ENCODE measurements around the gene ECI1.

Gene ECI1

DNA sequence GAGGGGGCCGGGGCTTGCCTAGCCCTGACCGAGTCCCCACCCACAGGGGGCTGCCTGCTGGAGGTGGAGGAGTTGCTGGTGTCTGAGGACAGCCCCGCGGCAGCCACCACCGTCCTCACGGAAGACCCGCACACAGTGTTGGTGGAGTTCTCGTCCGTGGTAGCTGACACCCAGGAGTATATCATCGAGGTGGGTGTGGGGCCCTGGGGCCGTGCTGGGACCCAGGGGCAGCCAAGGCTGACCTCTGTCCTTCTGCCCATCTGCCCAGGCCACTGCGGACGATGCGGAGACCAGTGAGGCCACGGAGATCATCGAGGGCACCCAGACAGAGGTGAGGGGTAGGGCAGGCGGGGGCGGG is 16.6 kb downstream of the ECI1 start:
- Histone ChIP-seq H3K9me3 (ENCODE audit: low read depth, low read length) (no peaks in the 10 kb centered on the region), H3K9ac (ENCODE audit: insufficient read length) (no peak overlapping the region), H3K4me3 (no peak overlapping the region), H3K27ac (no peak overlapping the region), H3K36me3 (ENCODE audit: insufficient read depth, low read length) (peaks cover 3% of the 10 kb centered on the region; the same call in 1 of the 2 replicates)
- DNase-seq (ENCODE audit: low read depth, low spot score) = no peak
- TF ChIP-seq EZH2 (IDR thresholded peaks at IDR 0.05) (no peak), POLR2AphosphoS5 (IDR thresholded peaks at IDR 0.05; ENCODE audit: borderline replicate concordance, low read depth, low read length) (no peak), FOXP2 (optimal IDR thresholded peaks at IDR 0.05; ENCODE audit: control extremely low read depth, extremely low read length, insufficient read depth) (no peak)

DNA sequence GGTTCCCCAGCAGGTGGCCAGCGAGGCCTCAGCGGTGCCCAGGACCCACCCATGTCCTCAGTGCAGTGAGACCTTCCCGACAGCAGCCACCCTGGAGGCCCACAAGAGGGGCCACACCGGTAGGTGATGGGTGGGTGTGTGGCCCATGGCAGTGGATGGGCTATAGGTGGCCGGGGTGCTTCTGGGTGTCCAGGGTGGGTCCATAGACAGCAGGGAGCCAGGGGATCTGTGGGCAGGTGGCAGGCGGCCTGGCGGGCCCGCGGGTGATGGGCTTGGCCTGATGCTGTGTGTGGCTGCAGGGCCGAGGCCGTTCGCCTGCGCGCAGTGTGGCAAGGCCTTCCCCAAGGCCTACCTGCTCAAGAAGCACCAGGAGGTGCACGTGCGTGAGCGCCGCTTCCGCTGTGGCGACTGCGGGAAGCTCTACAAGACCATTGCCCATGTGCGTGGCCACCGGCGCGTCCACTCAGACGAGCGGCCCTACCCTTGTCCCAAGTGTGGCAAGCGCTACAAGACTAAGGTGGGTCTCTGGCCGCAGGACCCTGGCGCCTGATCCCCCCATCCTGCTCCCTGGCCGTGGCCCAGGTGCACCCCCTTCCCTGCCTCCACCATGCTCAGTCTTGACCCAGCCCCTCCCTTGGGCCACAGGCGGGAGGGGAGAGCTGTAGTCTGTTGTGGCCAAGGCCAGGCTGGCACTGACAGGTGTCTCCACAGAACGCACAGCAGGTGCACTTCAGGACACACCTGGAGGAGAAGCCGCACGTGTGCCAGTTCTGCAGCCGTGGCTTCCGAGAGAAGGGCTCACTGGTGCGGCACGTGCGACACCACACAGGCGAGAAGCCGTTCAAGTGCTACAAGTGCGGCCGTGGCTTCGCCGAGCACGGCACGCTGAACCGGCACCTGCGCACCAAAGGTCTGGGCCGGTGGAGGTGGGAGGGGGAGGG is 17.2 kb downstream of the ECI1 start:
- no peak for DNase-seq (ENCODE audit: low read depth, low spot score)
- TF ChIP-seq POLR2AphosphoS5 (IDR thresholded peaks at IDR 0.05; ENCODE audit: borderline replicate concordance, low read depth, low read length) (no peak; the same call in 1 of the 2 replicates), FOXP2 (optimal IDR thresholded peaks at IDR 0.05; ENCODE audit: control extremely low read depth, extremely low read length, insufficient read depth) (no peak), EZH2 (IDR thresholded peaks at IDR 0.05) (no peak)
- Histone ChIP-seq H3K9ac (ENCODE audit: insufficient read length) (no peak overlapping the region), H3K9me3 (ENCODE audit: low read depth, low read length) (no peaks in the 10 kb centered on the region), H3K27ac (no peak overlapping the region), H3K36me3 (ENCODE audit: insufficient read depth, low read length) (peaks cover 8% of the 10 kb centered on the region; the same call in 1 of the 2 replicates), H3K4me3 (no peak overlapping the region)

DNA sequence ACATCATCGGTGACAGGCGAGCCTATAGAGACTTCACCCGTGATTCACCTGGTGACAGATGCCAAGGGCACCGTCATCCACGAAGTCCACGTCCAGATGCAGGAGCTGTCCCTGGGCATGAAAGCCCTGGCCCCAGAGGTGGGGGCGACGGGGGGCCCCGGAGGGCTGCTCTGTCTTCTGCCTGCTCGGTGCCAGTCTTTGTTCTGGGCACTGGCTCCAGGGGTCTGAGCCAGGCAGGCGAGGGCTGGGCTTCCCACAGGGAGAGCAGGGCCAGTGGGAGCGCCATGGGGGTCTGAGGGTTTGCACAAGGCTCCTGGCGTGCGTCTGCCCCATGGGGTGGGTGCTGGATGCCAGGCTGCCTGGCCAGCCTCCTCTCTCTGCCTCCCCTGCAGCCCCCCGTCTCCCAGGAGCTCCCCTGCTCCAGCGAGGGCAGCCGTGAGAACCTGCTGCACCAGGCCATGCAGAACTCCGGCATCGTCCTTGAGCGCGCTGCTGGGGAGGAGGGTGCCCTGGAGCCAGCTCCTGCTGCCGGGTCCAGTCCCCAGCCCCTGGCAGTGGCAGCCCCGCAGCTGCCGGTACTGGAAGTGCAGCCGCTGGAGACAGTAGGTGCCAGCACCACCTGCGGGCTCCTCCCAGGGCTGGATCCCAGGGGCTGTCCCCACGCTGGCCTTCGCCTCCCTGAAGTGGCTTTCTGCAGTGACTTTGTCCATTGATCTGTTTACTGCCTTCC is 18.2 kb downstream of the ECI1 start:
- DNase-seq (ENCODE audit: low read depth, low spot score) = no peak
- TF ChIP-seq FOXP2 (optimal IDR thresholded peaks at IDR 0.05; ENCODE audit: control extremely low read depth, extremely low read length, insufficient read depth) = no peak
- TF ChIP-seq EZH2 (IDR thresholded peaks at IDR 0.05) = no peak
- TF ChIP-seq POLR2AphosphoS5 (IDR thresholded peaks at IDR 0.05; ENCODE audit: borderline replicate concordance, low read depth, low read length) = no peak
- Histone ChIP-seq H3K9me3 (ENCODE audit: low read depth, low read length) (no peaks in the 10 kb centered on the region), H3K36me3 (ENCODE audit: insufficient read depth, low read length) (peaks cover 13% of the 10 kb centered on the region; the same call in 1 of the 2 replicates), H3K27ac (no peak overlapping the region), H3K9ac (ENCODE audit: insufficient read length) (no peak overlapping the region), H3K4me3 (no peak overlapping the region)

DNA sequence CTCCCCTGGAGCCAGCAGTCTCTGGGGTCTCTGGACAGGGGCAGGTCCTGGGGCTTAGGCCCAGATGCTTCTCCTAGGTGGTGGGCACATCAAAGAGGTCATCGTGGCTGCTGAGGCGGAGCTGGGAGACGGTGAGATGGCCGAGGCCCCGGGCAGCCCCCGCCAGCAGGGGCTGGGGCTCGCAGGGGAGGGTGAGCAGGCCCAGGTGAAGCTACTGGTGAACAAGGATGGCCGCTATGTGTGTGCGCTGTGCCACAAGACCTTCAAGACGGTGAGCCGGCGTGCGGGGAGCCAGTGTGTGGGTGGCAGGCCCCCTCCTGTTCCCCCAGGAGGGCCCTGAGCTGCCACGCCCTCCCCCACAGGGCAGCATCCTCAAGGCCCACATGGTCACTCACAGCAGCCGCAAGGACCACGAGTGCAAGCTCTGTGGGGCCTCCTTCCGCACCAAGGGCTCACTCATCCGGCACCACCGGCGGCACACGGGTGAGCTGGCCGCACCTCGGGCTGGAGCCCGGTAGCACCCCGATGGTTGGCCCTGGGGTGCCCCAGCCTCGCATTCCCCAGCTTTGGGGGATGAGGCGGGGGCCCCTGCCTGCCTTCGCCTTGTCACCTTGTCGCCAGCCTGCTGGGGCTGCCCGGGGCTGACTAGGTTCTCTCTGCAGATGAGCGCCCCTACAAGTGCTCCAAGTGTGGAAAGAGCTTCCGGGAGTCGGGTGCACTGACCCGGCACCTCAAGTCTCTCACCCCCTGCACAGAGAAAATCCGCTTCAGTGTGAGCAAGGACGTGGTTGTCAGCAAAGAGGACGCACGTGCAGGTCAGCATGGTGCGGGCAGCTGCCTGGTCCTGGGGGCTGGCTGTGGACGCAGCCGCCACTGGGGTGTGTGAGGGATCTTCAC is 19.0 kb downstream of the ECI1 start:
- H3K27ac ChIP-seq = no peak overlapping the region
- H3K36me3 ChIP-seq (ENCODE audit: insufficient read depth, low read length) = peaks cover 13% of the 10 kb centered on the region; the same call in 1 of the 2 replicates
- DNase-seq (ENCODE audit: low read depth, low spot score) = no peak
- TF ChIP-seq FOXP2 (optimal IDR thresholded peaks at IDR 0.05; ENCODE audit: control extremely low read depth, extremely low read length, insufficient read depth) (no peak), POLR2AphosphoS5 (IDR thresholded peaks at IDR 0.05; ENCODE audit: borderline replicate concordance, low read depth, low read length) (no peak), EZH2 (IDR thresholded peaks at IDR 0.05) (no peak)
- H3K4me3 ChIP-seq = no peak overlapping the region
- no peak overlapping the region for H3K9ac ChIP-seq (ENCODE audit: insufficient read length)
- no peaks in the 10 kb centered on the region for H3K9me3 ChIP-seq (ENCODE audit: low read depth, low read length)

DNA sequence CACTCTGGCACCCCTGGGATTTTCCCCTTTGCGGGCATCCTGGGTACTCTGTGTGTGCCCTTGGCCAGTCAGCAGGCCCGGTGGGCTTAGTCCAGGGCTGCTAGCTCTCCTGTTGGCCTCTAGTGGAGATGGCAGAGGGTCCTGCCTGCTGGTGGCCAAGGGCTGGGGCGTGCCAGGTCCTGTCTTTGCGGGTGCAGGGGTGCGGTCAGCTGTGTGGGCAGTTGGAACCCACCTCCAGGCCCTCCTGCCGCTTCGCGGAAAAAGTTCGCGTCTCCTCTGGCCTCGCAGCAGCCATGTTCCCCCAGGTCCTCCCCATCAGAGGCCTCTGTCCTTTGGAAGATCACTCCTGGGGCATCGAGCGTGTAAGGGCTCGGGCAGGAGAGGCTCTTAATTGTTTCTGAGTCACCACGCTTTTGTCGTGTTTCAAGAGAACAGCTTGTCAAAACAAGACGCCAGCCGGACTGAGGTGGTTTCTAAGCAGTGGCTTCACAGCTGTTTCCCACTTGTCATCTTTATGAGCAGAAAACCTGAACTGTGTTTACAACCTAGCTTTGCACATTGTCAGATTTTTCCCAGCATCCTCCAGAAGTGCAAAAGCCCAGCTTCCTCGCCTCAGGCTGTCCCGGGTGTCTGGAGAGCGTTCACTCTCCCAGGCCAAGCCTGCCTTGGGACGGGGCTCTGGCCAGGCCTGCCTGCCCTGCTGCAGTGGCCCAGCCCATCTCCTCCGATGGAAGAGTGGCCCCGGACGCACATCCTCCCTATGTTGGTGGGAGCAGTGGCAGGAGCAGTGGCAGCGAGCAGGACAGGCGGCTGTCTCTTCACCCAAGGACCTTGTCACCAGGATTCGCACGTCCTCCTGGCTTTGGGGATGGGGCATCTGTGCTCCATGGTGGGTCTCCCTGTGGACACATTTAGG is 20.1 kb downstream of the ECI1 start:
- Histone ChIP-seq H3K9me3 (ENCODE audit: low read depth, low read length) (no peaks in the 10 kb centered on the region), H3K9ac (ENCODE audit: insufficient read length) (no peak overlapping the region), H3K36me3 (ENCODE audit: insufficient read depth, low read length) (peaks cover 13% of the 10 kb centered on the region; the same call in 1 of the 2 replicates), H3K27ac (no peak overlapping the region), H3K4me3 (no peak overlapping the region)
- TF ChIP-seq EZH2 (IDR thresholded peaks at IDR 0.05) (no peak), POLR2AphosphoS5 (IDR thresholded peaks at IDR 0.05; ENCODE audit: borderline replicate concordance, low read depth, low read length) (no peak), FOXP2 (optimal IDR thresholded peaks at IDR 0.05; ENCODE audit: control extremely low read depth, extremely low read length, insufficient read depth) (no peak)
- DNase-seq (ENCODE audit: low read depth, low spot score) = no peak

DNA sequence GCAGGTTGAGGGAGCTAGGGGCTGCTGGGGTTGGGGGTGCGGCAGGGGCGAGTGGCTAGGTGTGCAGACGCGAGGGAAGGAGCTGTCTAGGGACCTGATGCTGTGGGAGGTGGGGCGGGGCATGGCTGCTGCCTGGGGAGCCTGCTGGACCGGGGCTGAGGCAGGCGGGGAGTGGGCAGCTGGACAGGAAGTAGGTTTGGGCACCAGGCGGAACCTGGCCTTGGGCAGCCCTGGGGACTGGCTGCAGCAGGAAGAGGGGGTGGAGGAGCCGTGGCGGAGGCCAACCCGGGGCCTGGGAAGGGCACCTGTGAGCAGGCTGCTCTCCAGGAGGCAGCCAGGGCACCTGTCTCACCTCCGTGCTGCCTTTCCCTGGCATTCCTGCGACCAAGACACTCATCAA is 21.0 kb downstream of the ECI1 start:
- H3K27ac ChIP-seq = no peak overlapping the region
- H3K36me3 ChIP-seq (ENCODE audit: insufficient read depth, low read length) = peaks cover 13% of the 10 kb centered on the region; the same call in 1 of the 2 replicates
- DNase-seq (ENCODE audit: low read depth, low spot score) = no peak
- no peak overlapping the region for H3K4me3 ChIP-seq
- no peaks in the 10 kb centered on the region for H3K9me3 ChIP-seq (ENCODE audit: low read depth, low read length)
- H3K9ac ChIP-seq (ENCODE audit: insufficient read length) = no peak overlapping the region
- TF ChIP-seq POLR2AphosphoS5 (IDR thresholded peaks at IDR 0.05; ENCODE audit: borderline replicate concordance, low read depth, low read length) (no peak), FOXP2 (optimal IDR thresholded peaks at IDR 0.05; ENCODE audit: control extremely low read depth, extremely low read length, insufficient read depth) (no peak), EZH2 (IDR thresholded peaks at IDR 0.05) (no peak)

All from SK-N-MC (cell line).